Stimulated activated CD4-positive, alpha-beta T cell treated with anti-CD3 and anti-CD28 coated beads, Interleukin-1b, Interleukin-23, amount 100 ng/mL, for 1 hour (primary cell): ENCODE results near the gene DNASE1.

Source experiments
- DNase-seq, 2 donors: peaks; one replicate each; pipeline ENCODE4 v3.0.0-alpha.2; 2020; ENCODE audit warnings: low read depth in 2 of 2

Gene DNASE1

DNA sequence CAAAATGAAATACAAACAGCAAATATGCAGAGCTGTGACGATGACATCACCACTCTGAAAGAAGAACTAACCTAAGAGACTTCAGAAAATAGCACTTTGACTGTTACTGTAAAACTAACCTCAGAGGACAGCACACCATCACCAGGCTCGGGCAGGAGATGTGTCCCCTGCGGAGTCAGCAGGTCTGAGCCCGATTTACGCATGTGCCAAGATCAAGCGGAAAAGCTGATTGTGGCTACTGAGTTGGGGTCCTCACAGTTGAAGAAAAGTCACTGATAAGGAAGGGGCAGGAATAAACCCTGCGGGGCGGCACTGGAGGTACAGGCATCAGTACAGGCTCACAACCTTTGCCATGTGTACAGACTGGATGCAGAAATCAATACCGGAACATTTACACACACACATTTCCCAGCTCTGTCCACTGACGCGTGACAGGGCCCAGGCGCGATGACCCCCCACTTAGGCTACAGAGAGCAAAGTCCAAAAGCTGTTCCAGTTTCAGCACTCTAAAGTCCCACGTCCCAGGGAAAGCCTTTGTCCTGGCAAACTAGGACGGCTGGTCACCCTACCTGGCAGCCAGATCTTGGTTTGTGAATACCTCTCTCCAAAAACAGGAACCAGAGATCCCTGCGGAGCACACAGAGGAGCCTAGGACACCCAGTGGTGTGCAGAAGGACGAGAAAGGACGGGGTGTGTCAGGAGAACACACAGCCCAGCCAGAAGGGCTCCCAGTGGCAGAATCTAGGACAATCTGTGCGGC, 41.3 kb downstream of the DNASE1 start:
- no peak for DNase-seq

GRCh38 chr16:3696425-3697218, 42.1 kb downstream of the DNASE1 start:
- DNase-seq: no peak

DNA sequence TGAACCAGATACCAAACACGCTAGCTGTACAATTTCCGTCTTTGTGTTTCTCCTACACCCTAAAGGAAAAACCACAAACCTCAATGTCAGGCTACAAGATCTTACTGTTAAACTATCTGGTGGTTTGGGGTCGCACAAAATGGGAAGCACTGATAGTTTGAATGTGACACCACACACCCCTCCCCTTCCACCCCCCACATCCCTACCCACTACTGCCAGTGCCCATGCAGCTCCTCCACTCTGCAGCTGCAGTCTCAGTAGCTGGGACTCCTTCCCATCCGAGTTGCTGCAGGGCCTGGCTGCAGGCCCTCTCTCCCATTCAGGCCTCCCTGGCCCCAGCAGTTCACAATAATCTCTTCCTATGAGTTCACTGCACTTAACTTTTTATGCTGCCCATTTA, 44.5 kb downstream of the DNASE1 start:
- no peak for DNase-seq

DNA sequence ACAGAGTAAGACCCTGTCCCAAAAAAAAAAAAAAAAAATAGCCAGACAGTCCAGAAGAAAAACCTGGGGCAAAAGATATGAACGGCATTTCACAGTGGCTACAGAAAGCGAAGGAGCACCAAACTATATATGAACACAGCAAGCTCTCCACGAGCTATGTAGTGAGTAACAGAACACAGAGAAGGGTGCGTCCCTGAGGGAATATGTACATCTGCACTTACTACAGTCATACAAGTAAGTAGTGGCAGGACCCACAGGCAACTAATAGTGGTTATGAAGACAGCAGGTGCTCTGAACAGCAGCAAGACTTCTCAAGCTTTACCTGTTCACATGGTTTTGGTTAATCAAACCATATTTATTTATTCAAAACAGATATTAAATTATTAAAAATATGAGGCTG, 47.0 kb downstream of the DNASE1 start:
- no peak for DNase-seq

DNA sequence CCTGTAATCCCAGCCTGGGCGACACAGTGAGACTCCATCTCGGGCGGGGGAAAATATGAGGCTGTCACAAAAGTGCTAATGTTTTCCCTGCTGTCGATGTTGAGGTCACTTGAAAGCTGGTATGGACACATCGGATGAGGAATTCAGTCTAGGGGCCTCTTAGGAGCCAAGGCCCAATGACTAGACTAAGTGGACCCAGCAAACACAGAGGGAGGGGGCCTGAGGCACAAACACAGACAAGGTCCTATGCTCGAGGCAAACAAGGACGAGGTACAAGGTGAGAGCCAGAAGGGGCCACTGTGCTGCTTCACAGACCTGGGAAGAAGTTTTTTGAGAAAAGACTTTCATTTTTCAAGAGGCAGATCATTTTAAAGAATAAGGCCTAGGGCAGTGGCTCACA, 47.6 kb downstream of the DNASE1 start:
- DNase-seq: no peak

GRCh38 chr16:3706253-3707012, 51.9 kb downstream of the DNASE1 start:
- no peak for DNase-seq
